SK-N-MC (cell line): ENCODE data around the gene VGLL2.

Source experiments
- DNase-seq: peaks from one replicate; pipeline ENCODE4 v3.0.0-alpha.2; 2011; ENCODE audit warnings: low read depth, low spot score
- H3K27ac ChIP-seq: fragments of 200-600 bp; sonication (generic); 2 replicates; pipeline ENCODE4 v1.5.1; 2016; ENCODE audit warnings: mixed run types
- H3K36me3 ChIP-seq: fragments of 200-600 bp; sonication (generic); 2 replicates; pipeline ENCODE4 v1.6.1; 2017; ENCODE audit warnings: antibody characterized with exemption, low read length, mixed read lengths; ENCODE audit not compliant: insufficient read depth
- H3K4me3 ChIP-seq: fragments of 200-600 bp; sonication (generic); 2 replicates; pipeline ENCODE4 v1.5.1; 2016
- H3K9ac ChIP-seq: fragments of 200-600 bp; sonication (generic); 2 replicates; pipeline ENCODE4 v1.8.0; 2017; ENCODE audit warnings: mixed run types, mixed read lengths; ENCODE audit not compliant: insufficient read length
- H3K9me3 ChIP-seq: fragments of 200-600 bp; sonication (generic); 2 replicates; pipeline ENCODE4 v1.6.1; 2017; ENCODE audit warnings: low read depth, mild to moderate bottlenecking, antibody characterized with exemption, low read length, moderate library complexity, mixed read lengths
- EZH2 ChIP-seq: fragments of 200-600 bp; sonication (generic); IDR thresholded peaks from one replicate; pipeline ENCODE4 v1.6.1; 2017; ENCODE audit warnings: antibody characterized with exemption
- FOXP2 ChIP-seq: optimal IDR thresholded peaks from 2 replicates; pipeline ENCODE3; 2011; ENCODE audit warnings: mild to moderate bottlenecking, moderate library complexity; ENCODE audit not compliant: insufficient read depth; ENCODE audit errors: extremely low read length, control extremely low read depth
- POLR2AphosphoS5 ChIP-seq: IDR thresholded peaks from 2 replicates; pipeline ENCODE4 v1.6.1; 2012; ENCODE audit warnings: mild to moderate bottlenecking, low read depth, low read length, borderline replicate concordance

VGLL2 gene, protein sequence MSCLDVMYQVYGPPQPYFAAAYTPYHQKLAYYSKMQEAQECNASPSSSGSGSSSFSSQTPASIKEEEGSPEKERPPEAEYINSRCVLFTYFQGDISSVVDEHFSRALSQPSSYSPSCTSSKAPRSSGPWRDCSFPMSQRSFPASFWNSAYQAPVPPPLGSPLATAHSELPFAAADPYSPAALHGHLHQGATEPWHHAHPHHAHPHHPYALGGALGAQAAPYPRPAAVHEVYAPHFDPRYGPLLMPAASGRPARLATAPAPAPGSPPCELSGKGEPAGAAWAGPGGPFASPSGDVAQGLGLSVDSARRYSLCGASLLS

DNA sequence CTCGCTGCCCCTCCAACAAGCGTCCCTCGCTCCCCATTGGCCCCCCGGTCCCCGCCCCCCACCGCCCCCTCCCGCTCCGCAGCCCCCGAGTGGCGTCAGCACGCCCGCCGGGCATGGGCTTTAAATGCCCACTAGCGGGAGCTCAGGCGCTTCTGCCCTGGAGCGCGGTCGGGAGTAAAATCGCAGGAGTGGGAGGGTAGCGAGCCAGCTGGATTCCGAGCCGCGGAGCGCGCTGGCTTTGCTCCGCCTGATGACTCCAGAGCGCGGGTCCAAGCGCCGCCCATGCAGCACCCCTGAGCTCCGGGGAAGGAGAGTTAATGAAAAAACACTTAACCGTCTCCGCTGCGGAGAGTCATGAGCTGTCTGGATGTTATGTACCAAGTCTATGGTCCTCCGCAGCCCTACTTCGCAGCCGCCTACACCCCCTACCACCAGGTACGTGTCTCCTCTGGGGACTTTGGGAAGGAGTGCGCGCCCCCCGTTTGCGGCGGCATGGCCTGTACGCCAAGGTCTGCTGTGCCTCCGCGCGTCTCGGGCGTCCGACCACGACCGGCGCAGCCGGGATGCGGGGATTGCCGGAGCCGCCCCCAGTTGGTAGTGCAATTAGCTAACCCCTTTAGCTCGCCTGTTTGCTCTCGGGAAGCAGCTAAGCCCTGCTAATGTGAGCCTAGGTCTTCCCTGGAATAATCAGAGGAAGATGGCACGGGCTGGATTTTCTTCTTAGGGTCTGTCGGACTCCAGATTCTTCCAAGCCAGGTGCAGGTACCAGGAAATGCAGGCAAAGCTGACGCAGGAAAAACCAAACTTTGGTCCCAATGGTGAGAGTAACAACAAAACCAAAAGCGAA is at the start of gene VGLL2:
TSS of gene VGLL2 (plus strand) at position 149 of the 847 bp plus-strand sequence. CDS start at position 355, 206 bp downstream.
- Histone ChIP-seq H3K27ac (no peak within 1 kb of the TSS), H3K9me3 (no peaks in the 10 kb centered on the region), H3K36me3 (no peaks in the 10 kb centered on the region), H3K4me3 (peak within 1 kb of the TSS; percentile 67), H3K9ac (no peak within 1 kb of the TSS)
- TF ChIP-seq POLR2AphosphoS5 = no peak
- no peak for TF ChIP-seq EZH2
- no peak for TF ChIP-seq FOXP2
- DNase-seq = no peak

DNA sequence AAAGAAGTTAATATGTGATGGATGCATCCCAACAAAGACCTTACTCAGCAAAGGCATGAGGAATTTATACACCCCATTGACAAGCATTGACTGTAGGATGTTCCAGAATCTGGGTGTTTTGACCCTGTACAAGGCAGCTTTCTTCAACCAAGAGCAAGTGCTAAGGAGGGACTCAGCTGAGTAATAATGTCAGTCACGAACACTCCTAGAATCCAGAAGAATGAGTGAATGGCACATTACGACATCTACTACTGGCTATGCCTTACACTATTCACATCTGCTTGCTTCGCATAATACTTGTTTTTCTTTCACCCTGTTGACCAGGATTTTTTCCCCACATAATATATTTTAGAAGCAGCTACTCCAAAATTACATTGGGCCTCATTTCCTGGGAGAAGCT is 42.5 kb upstream of the VGLL2 start:
- Histone ChIP-seq H3K9ac (no peak overlapping the region), H3K9me3 (no peaks in the 10 kb centered on the region), H3K36me3 (no peaks in the 10 kb centered on the region), H3K27ac (no peak overlapping the region), H3K4me3 (no peak overlapping the region)
- TF ChIP-seq EZH2 = no peak
- TF ChIP-seq POLR2AphosphoS5 = no peak
- no peak for TF ChIP-seq FOXP2
- no peak for DNase-seq

DNA sequence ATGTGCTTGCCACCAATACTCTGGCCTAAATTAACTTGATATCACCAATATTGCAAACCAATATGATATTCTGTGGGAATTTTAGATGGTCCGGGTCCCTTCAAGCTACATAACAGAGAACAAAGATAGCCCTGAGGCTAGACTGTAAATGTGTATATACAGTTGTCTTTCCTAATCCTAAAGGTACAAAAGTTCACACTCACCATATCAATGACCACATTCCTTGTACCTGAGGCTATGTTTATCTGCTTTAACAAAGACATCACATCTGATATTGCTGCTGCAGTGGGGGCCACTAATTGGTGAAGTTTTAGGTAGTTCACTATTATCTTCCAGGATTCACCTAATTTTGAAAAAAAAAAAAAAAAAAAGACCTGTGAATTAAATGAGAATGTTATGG is 38.6 kb upstream of the VGLL2 start:
- Histone ChIP-seq H3K4me3 (no peak overlapping the region), H3K36me3 (no peaks in the 10 kb centered on the region), H3K27ac (no peak overlapping the region), H3K9me3 (no peaks in the 10 kb centered on the region), H3K9ac (no peak overlapping the region)
- DNase-seq = no peak
- TF ChIP-seq FOXP2 (no peak), POLR2AphosphoS5 (no peak), EZH2 (no peak)

DNA sequence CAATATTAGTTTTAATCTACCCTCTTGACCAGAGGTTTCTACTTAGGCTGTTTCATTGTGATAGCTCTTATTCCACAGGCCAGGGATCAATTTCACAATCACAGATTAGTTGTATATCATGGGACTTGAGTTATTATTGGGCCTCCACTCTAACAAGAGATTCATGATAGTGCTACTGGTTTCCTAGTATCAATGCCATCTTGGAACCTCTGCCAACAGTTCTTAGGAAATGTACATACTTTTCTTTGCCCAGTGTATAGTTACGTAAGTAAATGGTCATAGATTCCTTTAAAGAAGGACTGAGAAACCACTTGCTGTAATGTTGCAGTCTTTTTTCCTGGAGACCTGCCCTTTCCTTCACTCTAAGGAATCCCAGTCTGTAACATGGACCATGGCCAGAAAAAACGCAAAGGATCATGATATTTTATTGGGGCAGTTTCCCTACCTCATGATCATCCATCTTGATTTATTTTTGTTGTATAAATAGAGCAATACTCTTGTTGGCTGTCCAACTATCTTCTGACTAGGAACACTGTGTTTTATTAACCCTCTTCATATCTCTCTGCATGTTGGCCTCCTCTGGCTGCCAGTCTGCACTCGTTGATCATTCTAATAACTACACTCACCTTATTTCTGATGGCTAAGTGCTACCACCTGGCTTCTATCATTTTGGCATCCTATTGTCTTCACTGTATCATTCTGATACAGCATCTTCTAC is 38.0 kb upstream of the VGLL2 start:
- no peak overlapping the region for H3K9ac ChIP-seq
- DNase-seq = no peak
- no peak overlapping the region for H3K4me3 ChIP-seq
- no peak for TF ChIP-seq EZH2
- no peak for TF ChIP-seq POLR2AphosphoS5
- TF ChIP-seq FOXP2 = no peak
- no peak overlapping the region for H3K27ac ChIP-seq
- H3K36me3 ChIP-seq = no peaks in the 10 kb centered on the region
- H3K9me3 ChIP-seq = no peaks in the 10 kb centered on the region

DNA sequence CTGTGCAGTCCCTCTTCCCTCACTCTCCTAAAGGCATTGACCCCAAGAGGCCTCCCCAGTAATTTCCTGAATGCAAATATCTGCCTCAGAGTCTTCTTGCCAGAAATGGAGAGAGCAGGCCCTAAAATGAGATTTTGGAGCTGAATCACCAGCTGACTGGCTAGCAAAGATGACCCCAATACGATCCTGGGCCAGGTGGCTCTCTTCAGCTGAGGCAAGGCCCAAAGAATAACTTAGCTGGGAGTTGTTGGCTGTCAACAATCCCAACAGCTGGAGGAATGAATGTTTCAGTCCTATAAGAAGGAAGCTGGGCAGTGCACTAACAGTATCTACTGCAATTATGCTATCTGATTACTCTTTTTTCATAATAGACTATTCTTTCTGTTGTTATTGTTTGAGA is 37.2 kb upstream of the VGLL2 start:
- H3K27ac ChIP-seq = no peak overlapping the region
- no peak for DNase-seq
- H3K9ac ChIP-seq = no peak overlapping the region
- H3K36me3 ChIP-seq = no peaks in the 10 kb centered on the region
- H3K4me3 ChIP-seq = no peak overlapping the region
- no peaks in the 10 kb centered on the region for H3K9me3 ChIP-seq
- no peak for TF ChIP-seq EZH2
- TF ChIP-seq POLR2AphosphoS5 = no peak

DNA sequence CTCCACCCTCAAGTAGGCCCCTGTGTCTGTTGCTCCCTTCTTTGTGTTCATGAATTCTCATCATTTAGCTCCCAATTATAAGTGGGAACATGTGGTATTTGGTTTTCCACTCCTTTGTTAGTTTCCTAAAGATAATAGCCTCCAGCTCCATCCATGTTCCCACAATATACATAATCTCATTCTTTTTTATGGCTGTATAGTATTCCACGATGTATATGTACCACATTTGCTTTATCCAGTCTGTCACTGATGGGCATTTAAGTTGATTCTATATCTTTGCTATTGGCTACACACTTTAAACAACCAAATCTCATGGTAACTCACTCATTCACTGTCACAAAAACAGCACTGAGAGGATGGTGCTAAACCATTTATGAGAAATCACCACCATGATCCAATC is 35.5 kb upstream of the VGLL2 start:
- Histone ChIP-seq H3K27ac (no peak overlapping the region), H3K9ac (no peak overlapping the region), H3K36me3 (no peaks in the 10 kb centered on the region), H3K9me3 (no peaks in the 10 kb centered on the region), H3K4me3 (no peak overlapping the region)
- TF ChIP-seq FOXP2 (no peak), POLR2AphosphoS5 (no peak), EZH2 (no peak)
- no peak for DNase-seq

DNA sequence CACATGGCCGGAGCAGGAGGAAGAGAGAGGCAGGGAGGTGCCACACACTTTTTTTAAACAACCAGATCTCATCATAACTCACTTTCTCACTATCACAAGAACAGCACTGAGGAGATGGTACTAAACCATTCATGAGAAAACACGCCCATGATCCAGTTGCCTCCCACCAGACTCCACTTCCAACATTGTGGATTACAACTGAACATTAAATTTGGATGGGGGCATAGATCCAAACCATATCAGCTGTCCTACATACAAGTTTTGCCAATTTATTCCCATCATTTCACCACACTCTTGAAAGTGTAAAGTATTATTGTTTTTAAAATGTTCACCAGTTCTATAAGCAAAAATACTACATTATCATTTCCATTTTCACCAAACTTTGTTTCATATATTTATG is 33.9 kb upstream of the VGLL2 start:
- TF ChIP-seq FOXP2 (no peak), POLR2AphosphoS5 (no peak), EZH2 (no peak)
- H3K9ac ChIP-seq = no peak overlapping the region
- DNase-seq = no peak
- no peaks in the 10 kb centered on the region for H3K36me3 ChIP-seq
- no peaks in the 10 kb centered on the region for H3K9me3 ChIP-seq
- no peak overlapping the region for H3K27ac ChIP-seq
- no peak overlapping the region for H3K4me3 ChIP-seq

DNA sequence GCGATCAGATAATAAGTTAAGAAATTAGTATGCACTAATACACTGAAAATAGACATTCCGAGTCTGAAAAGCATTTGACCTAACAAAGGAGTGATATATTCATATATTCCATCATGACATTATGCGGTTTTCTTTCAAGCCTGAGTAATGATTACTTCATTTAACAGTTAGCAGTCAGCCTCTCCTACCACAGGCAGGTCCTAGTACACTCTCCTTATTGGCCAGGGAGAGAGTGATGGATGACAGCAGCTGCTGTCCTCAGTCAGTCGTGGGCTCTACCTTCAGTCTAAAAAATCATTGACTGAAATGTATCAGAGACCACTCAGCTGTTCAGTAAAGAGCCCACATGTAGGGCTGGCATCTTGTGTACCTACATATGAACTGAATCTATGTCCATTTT is 33.2 kb upstream of the VGLL2 start:
- no peak overlapping the region for H3K4me3 ChIP-seq
- H3K36me3 ChIP-seq = no peaks in the 10 kb centered on the region
- DNase-seq = no peak
- H3K27ac ChIP-seq = no peak overlapping the region
- no peaks in the 10 kb centered on the region for H3K9me3 ChIP-seq
- H3K9ac ChIP-seq = no peak overlapping the region
- no peak for TF ChIP-seq POLR2AphosphoS5
- no peak for TF ChIP-seq FOXP2
- no peak for TF ChIP-seq EZH2
